HUDEP-2 (cell line): ENCODE data around the gene CDCP1.
A peak's percentile ranks its signal among the peaks of the same experiment; 100 is the strongest.

Experiments used
- DNase-seq, 76 experiments: peaks; one replicate each; lab custom pipeline; 2025; ENCODE audit not compliant: unreplicated experiment in 76 of 76; lab: John Stamatoyannopoulos, UW

Gene CDCP1

DNA sequence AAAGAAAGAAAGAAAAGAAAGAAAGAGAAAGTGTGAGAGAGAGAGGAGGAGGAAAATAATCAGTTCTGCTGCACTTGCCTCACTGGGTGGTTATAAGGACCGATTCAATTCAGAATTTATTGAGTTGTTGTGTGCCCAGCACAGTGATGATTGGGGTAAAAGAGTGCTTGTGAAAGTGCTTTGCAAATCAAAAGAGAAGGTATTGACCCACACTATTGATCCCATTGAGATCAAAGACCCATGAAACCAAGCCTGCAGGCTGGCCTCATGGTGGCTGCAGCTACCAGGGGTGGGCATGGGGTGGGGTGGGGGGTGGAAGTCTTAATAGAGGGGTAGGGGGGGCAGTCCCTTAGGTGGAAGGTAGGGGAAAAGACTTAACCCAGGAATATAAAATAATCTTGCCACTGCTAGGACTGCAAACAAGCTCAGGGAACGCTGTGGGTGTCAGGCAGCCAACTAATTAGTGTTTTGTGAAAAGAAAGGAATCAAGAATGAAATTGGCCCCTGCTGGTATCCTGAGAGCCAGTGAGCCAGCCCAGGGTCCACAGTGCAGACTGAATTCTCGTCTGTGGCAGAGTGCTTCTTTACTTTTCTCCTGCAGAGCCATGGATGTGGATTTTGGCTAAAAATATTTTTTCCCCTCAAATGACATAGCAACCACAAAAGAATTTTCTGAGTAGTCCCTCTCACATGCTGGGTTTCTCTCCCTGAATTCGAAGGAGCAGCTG, 85.8 kb downstream of the CDCP1 start:
- DNase-seq = no peak

- DNase-seq = no peak
Observed at GRCh38 chr3:45059132-45059531, 87.0 kb downstream of the CDCP1 start.

DNA sequence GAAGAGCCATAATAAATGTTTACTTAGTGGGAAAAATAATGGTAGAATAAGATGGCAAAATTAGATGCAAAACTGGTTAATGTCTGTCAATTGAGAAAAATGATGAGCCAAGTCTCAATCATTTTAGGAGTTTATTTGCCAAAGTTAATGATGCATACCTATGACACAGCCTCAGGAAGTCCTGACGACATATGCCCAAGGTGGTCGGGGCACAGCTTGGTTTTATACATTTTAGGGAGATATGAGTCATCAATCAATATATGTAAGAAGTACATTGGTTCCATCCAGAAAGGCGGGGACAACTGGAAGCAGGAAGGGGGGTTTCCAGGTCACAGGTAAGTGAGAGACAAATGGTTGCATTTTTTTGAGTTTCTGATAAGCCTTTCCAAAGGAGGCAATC, 88.6 kb downstream of the CDCP1 start:
- DNase-seq = no peak

GRCh38 chr3:45056608-45057301, 89.4 kb downstream of the CDCP1 start:
- DNase-seq = no peak

- peak in 23 of 76 experiments; percentile 1 to 49 (median 22) for DNase-seq
Observed at GRCh38 chr3:45055411-45056143, 90.6 kb downstream of the CDCP1 start.

GRCh38 chr3:45055032-45055410, 91.2 kb downstream of the CDCP1 start:
- no peak for DNase-seq

DNA sequence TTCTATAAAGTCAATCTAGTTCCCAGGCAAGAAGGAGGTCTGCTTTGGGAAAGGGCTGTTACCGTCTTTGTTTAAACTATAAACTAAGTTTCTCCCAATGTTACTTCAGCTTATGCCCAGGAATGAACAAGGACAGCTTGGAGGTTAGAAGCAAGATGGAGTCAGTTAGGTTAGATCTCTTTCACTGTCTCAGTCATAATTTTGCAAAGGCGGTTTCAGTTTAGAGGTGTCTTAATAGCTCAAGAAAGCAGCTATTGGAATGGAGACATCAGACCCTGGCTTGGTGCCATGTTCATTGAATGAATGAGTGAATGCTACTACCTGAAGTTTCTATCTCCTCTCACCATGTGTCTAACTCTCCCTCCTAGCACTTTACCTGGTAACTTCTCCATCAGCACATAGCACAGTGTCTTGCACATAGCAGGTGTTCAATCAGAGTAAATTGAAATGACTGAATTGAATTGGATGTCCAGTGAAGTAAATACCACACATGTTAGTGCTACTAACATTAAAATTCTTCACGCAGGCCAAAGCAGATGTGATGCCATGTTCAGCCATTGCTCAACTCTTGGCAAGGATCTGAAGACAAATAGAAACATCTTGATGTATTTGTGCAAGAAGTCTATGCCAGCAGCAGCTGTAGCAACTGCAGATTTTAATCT, 91.9 kb downstream of the CDCP1 start:
- DNase-seq = no peak

GRCh38 chr3:45053805-45054195, 92.4 kb downstream of the CDCP1 start:
- DNase-seq = peak in 15 of 76 experiments; percentile 6 to 38 (median 15)

- DNase-seq = peak in 11 of 76 experiments; percentile 5 to 31 (median 9)
Observed at GRCh38 chr3:45051685-45052084, 94.5 kb downstream of the CDCP1 start.

GRCh38 chr3:45049807-45050206, 96.4 kb downstream of the CDCP1 start:
- DNase-seq = no peak

- no peak for DNase-seq
Observed at GRCh38 chr3:45048244-45048643, 97.9 kb downstream of the CDCP1 start.

DNA sequence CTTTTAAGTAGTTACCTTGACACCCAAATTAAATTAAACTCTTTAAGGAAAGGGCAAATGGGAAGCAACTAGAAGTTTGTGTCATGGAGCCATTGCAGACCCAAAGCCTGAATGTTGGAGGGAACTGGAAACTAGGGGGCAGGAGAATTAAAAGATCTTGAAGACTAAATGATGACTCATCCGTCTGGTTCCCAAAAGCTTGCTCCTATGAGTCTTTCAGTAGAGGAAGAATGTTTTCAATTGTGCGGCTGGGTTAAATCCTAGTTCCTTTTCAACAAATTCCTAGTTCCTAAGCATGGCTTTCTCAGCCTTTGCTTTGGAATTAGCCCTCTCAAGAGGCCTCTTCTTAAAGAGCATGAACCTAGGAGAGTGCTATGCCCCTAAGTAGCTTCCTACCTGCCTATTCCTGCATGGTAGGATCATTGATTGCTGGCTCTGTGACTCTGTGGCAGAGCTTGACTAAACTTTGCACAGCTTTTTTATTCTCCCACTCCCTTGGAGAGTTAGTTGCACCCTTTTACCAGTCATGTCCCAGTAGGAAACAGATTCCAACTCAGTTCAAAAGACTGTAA, 102.4 kb downstream of the CDCP1 start:
- no peak for DNase-seq

GRCh38 chr3:45042162-45042561, 104.0 kb downstream of the CDCP1 start:
- no peak for DNase-seq

DNA sequence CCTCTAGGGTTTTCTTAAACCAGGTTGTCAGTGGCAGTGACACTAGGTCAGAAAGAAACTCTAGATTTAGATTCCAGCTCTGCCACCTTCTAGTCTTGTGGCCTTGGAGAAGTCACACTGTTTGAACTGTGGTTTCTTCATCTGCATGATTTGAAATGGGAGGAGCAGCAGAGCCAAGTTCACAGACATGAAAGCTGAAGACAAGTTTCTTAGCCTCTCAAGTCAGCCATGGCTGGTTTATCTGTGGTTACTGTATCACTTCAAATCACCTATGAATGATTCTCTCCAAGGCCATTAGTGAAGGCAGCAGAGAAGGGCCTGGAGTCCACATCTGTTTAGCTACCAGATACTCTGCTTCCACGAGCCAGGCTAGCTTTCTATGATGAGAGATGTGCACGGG, 104.5 kb downstream of the CDCP1 start:
- DNase-seq = no peak

GRCh38 chr3:45037720-45038455, 108.3 kb downstream of the CDCP1 start:
- peak in 74 of 76 experiments; percentile 3 to 94 (median 81) for DNase-seq

GRCh38 chr3:45035441-45036301, 110.5 kb downstream of the CDCP1 start:
- no peak for DNase-seq

- peak in 3 of 76 experiments; percentile 13 to 31 (median 24) for DNase-seq
Observed at GRCh38 chr3:45034612-45035252, 111.4 kb downstream of the CDCP1 start.

GRCh38 chr3:45033791-45034190, 112.4 kb downstream of the CDCP1 start:
- DNase-seq = no peak
